Measurements from ENCODE around the gene IGFALS.

IGFALS gene

DNA sequence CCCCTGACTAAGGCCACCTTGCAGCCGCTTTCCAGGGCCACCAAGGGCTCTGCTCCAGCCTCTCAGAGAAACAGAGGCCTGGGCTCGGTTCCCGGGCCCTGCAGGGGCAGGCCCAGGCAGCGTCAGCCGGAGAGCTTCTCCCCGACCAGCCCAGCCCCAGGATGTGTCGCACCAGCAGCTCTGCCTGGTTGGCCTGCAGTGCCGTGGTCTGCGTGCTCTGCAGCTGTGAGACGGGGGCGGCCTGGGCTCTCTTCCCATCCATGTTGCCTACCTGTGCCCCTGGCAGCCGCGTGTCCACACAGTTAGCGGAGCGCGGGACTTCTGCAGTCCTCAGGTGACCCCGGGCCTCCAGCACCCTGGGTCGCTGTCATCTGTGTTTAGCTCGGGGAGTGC lies 4.8 kb downstream of the IGFALS start:
- DNase-seq: no peak
- Mint-ChIP-seq H3K4me1 (peaks cover 9% of the 10 kb centered on the region), H3K27ac (no peak overlapping the region), H3K9me3 (no peaks in the 10 kb centered on the region), H3K27me3 (no peaks in the 10 kb centered on the region), H3K4me3 (no peak overlapping the region), H3K36me3 (peaks cover 5% of the 10 kb centered on the region)
- CTCF ChIA-PET: no interaction called here

DNA sequence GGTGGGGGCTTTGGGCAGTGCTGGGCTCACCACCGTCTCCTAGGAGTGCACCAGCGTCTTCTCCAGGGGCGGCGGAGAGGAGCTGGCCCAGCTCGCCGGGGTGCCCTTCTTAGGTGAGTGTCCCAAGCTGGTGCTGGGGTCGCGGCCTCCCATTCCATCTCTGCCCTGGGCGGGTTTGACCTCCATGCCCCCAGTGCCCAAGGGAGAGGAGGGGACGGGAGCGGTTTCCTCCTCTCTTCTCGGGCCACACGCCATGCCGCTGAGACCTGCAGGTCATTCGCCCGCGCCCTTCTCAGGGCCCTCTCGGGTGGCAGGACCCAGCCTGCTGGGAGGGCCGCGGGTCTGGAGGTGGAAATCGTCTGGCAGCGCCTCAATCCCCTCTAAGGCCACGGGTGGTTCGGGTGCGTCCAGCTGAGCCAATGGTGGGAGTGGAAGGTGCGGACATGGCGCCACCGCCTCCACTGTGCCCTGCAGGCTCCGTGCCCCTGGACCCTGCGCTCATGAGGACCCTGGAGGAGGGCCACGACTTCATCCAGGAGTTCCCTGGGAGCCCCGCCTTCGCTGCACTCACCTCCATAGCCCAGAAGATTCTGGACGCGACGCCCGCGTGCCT lies 5.3 kb downstream of the IGFALS start:
- Mint-ChIP-seq H3K9me3 (no peaks in the 10 kb centered on the region), H3K4me3 (no peak overlapping the region), H3K4me1 (peaks cover 14% of the 10 kb centered on the region), H3K27me3 (no peaks in the 10 kb centered on the region), H3K27ac (no peak overlapping the region), H3K36me3 (peaks cover 5% of the 10 kb centered on the region)
- DNase-seq: no peak
- CTCF ChIA-PET: no interaction called here

DNA sequence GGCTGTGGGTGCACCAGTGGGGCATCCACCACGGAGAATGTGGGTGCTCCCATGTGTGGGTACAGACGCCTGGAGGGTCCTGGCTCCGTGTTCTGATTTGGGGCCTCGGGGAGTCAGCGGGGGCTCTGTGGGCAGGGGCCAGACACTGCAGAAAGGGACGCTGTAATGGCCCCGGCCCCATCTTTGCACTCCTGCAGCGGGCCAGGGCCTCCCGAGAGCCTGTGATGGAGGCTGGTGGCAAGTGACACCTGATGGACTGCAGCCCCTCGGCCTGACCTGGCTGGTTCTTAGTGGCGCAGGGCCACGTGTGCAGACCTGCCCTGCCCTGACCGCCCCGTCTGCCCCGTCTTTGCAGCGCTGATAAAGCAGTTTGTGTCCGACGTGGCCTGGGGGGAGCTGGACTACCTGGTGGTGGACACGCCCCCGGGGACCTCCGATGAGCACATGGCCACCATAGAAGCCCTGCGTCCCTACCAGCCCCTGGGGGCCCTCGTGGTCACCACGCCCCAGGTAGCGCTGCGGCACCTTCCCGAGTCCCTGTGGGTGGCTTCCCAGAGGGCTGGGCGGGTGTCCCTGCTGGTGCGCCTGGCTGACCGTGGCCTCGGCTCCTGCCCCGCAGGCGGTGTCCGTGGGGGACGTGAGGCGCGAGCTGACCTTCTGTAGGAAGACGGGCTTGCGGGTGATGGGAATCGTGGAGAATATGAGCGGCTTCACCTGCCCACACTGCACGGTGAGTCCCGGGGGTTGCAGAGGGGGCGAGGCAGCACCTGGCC lies 6.0 kb downstream of the IGFALS start:
- H3K36me3 Mint-ChIP-seq: peaks cover 5% of the 10 kb centered on the region
- no peak overlapping the region for H3K4me3 Mint-ChIP-seq
- peaks cover 15% of the 10 kb centered on the region for H3K4me1 Mint-ChIP-seq
- no peak overlapping the region for H3K27ac Mint-ChIP-seq
- no peak for DNase-seq
- H3K27me3 Mint-ChIP-seq: no peaks in the 10 kb centered on the region
- H3K9me3 Mint-ChIP-seq: no peaks in the 10 kb centered on the region
- CTCF ChIA-PET: no interaction called here

DNA sequence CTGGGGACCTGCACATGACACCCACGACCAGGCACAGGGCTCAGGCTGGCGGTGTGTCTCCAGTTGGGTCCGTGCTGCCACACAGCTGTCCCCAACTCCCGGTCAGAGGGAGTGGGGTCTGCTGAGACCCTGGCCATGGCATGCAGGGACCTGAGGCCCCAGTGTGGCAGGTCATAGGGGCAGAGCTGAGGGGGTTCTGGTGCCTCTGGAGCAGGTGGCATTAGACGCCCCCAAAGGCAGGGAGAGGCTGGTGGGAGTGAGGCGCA lies 6.5 kb downstream of the IGFALS start:
- H3K36me3 Mint-ChIP-seq: peaks cover 5% of the 10 kb centered on the region
- peaks cover 15% of the 10 kb centered on the region for H3K4me1 Mint-ChIP-seq
- H3K9me3 Mint-ChIP-seq: no peaks in the 10 kb centered on the region
- no peak overlapping the region for H3K27ac Mint-ChIP-seq
- H3K27me3 Mint-ChIP-seq: no peaks in the 10 kb centered on the region
- CTCF ChIA-PET: no interaction called here
- H3K4me3 Mint-ChIP-seq: no peak overlapping the region
- DNase-seq: no peak

DNA sequence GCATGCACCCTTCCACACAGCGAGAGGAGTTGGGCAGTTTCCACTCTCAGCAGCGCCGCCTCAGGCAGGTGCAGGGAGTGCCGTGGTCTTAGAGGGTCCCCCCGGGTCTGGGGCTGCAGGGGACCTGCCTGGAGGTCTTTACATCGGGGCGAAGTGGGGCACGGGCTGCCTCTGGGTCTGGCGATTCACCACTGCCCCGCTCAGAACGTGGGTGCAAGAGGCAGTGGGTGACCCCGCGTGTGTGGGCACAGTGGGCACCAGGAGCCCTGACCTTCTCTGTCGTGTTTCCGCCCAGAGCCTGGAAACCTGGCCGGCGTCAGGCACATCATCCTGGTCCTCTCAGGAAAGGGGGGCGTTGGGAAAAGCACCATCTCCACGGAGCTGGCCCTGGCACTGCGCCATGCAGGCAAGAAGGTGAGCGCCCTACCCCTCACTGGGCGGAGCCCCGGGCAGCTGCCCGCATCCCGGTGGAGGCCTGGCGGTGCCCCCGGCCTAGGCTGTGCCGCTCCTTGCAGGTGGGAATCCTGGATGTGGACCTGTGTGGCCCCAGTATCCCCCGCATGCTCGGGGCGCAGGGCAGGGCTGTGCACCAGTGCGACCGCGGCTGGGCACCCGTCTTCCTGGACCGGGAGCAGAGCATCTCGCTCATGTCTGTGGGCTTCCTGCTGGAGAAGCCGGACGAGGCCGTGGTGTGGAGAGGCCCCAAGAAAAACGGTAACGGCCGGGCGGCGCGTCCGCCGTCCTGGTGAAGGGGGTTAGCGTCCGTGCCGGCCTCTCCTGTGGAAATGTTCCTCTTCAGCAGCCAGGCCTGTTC lies 7.1 kb downstream of the IGFALS start:
- Mint-ChIP-seq H3K27me3 (no peaks in the 10 kb centered on the region), H3K27ac (no peak overlapping the region), H3K36me3 (peaks cover 5% of the 10 kb centered on the region), H3K9me3 (no peaks in the 10 kb centered on the region), H3K4me1 (peaks cover 20% of the 10 kb centered on the region), H3K4me3 (no peak overlapping the region)
- DNase-seq: no peak
- CTCF ChIA-PET: no interaction called here

DNA sequence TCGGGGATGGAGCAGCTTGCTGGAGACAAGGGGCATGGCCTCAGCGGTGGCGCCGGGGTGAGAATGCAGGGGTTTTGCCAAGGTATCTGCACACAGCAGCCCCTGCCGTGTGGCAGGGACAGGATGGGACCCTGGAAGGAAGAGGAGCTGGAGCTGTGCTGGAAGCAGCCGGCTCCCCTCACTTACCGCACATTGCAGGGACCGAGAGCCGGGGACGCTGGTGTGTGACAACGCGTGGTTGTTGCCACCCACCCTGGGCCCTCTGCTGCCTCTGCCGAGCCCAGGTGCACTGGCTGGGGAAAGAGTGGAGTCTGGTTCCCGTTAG lies 7.7 kb downstream of the IGFALS start:
- Mint-ChIP-seq H3K27ac (no peak overlapping the region), H3K27me3 (no peaks in the 10 kb centered on the region), H3K4me3 (no peak overlapping the region), H3K36me3 (peaks cover 5% of the 10 kb centered on the region), H3K9me3 (no peaks in the 10 kb centered on the region), H3K4me1 (peaks cover 26% of the 10 kb centered on the region)
- no peak for DNase-seq
- CTCF ChIA-PET: no interaction called here

DNA sequence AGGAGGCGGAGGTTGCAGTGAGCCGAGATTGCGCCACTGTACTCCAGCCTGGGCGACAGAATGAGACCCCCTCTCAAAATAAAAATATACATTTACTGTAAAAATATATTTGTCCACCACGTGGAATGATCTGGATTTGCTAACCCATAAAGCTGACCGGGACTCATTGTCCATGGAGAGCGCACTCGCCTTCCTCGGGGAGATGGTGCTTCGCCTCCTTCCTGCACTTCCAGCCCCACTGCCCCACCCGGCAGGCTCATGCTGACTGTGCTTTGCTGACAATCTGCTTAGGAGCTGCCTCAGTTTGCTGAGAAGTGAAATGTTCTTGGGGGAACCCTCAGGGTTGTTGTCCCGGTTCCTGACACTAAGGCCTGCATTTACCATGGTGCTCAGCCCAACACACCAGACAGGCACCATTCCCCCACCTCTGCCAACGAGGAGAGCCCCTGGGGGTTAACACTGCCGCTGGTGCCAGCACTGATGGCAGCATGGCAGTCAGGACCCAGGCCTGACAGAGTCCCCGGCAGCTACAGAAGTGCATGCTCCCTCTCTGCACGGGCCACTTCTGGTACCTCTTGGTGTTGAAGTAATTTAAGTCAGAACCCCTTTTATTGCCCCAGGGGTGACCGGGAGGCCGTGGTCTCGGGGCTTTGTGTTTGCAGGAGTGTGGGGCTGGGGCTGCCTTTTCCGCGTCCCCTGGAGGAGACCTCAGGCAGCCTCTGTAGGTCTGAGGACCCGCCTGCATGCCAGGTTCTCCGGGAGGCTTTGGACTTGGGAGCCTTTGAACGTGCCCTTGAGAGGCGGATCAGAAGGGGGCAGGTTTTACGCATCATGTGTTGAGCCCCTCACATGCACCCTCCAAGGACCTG lies 8.3 kb downstream of the IGFALS start:
- no peaks in the 10 kb centered on the region for H3K27me3 Mint-ChIP-seq
- peaks cover 5% of the 10 kb centered on the region for H3K36me3 Mint-ChIP-seq
- H3K9me3 Mint-ChIP-seq: no peaks in the 10 kb centered on the region
- H3K27ac Mint-ChIP-seq: peak overlapping the region; percentile 45
- CTCF ChIA-PET: no interaction called here
- H3K4me1 Mint-ChIP-seq: peaks cover 28% of the 10 kb centered on the region
- peak overlapping the region; percentile 63 for H3K4me3 Mint-ChIP-seq
- DNase-seq: no peak

DNA sequence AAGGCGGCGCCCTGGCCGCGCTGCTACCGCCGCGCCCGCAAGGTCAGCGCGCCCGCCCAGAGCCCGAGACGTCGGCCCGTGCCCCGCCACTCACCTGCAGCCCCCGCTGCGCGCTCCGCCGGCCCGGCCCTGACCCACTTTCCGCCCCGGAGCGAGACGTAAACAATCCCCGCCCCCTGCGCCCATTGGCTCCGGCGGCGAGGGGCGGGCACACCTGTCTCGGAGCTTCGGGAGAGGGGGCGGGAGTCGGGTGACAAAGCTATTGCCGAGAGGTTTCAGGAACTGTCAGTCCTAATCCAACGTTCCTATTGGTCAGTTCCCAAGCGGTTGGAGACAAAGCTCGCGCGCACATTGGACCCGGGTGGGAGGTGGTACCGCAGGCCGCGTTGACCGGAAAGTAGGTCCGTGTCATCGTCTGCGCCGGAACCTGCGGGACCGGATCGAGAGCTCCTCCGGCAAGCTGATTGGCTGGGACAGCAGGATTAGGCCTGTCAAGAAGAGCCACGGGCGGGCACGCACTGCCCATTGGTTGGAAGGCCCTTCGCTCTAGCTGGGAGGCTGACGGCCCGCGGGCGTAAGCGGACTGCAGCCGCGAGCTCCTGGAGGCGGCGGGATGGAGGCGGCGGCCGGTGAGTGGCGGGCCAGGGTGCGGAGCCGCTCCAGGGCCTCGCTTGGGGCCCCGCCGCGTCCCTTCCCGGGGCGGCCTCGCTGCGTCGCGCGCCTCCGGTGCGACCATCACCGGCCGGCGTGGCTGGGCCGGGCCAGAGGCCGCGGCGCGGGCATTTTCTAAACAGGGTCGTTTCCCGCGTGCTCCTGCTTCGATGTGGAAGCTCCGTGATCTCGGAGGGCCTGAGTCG lies 10.9 kb downstream of the IGFALS start, which contains the start of the genes NUBP2 and SPSB3:
Gene NUBP2 (plus strand): TSS at position 553 of the 857 bp plus-strand sequence. CDS start 61 bp downstream, at position 614.
Gene SPSB3 (minus strand): TSS at position 164 of the 857 bp plus-strand sequence. CDS start 1,088 bp downstream, outside the sequence.
- CTCF ChIA-PET: interaction anchor here (0.6 to 1.3 kb wide), 6 partner anchors 9 to 709 kb away, joined by 3 to 10 read pairs (median 5); partner anchors contain the start of genes EME2, MAPK8IP3 and MRPS34
- no peaks in the 10 kb centered on the region for H3K36me3 Mint-ChIP-seq
- H3K4me1 Mint-ChIP-seq: peaks cover 28% of the 10 kb centered on the region
- no peaks in the 10 kb centered on the region for H3K9me3 Mint-ChIP-seq
- H3K27ac Mint-ChIP-seq: peak within 1 kb of the TSS; percentile 89
- H3K4me3 Mint-ChIP-seq: peak within 1 kb of the TSS; percentile 86
- DNase-seq: peak; percentile 100
- no peaks in the 10 kb centered on the region for H3K27me3 Mint-ChIP-seq

DNA sequence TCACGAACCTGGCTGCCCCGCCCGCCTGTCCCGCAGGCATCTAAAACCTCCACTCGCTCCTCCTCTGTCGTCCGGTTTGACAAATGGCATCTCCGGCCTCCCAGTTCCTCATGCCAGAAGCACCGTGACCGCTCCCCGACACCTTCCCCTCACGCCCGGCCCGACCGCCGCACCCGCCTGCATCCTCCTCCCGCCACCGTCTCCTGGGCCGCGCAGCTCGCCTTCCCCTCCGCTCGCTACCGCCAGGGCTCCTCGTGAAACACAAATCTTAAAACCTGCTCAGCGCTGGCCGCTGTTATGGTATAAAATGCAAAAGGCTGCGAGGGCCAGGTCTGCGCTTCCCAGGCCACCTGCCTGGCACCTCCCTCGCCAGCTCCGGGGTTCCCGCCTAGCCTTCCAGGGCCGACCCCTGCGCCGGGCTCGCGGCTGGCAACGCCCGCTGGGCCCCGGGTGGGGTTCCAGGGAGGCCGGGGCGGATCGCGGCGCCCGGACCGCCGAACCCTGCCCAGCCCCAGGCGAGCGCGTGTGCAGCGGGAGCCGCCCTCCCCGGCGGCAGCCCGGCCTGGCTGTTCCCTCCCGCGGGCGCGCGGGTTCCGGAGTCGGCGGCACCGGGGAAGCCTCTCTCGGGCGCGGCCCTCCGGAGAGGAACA lies 11.6 kb downstream of the IGFALS start:
- no peaks in the 10 kb centered on the region for H3K27me3 Mint-ChIP-seq
- no peaks in the 10 kb centered on the region for H3K36me3 Mint-ChIP-seq
- H3K27ac Mint-ChIP-seq: peak overlapping the region; percentile 87
- CTCF ChIA-PET: interaction anchor here (0.6 to 1.1 kb wide), 6 partner anchors 8 to 710 kb away, joined by 3 to 9 read pairs (median 4); partner anchors contain the start of genes EME2, MAPK8IP3, MRPS34 and NME3
- no peaks in the 10 kb centered on the region for H3K9me3 Mint-ChIP-seq
- DNase-seq: peak; percentile 60
- H3K4me3 Mint-ChIP-seq: peak overlapping the region; percentile 86
- peaks cover 28% of the 10 kb centered on the region for H3K4me1 Mint-ChIP-seq

DNA sequence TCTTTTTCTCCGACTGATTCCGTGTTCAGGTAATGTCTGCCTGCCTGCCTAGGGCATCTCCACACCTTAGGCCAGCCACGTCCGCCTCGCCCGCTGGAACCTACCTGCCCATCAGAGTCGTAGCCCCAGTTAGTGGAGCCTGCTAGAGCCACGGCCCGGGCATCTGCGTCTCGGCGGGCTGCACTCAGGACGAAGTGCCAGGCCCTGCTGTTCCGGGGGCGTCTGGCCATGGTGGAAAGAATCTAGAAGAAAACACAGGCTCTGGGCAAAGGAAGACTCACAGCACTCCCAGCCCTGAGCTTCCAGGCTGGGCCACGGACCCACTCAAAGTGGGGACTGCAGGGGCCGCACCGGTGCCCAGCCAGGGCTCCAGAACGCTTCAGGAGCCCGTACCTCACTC lies 12.3 kb downstream of the IGFALS start:
- CTCF ChIA-PET: interaction anchor here (1.0 kb wide), 1 partner anchor 11 kb away, joined by 3 read pairs; the partner anchor contains the start of gene NME3
- Mint-ChIP-seq H3K27me3 (no peaks in the 10 kb centered on the region), H3K4me3 (peak overlapping the region; percentile 82), H3K36me3 (no peaks in the 10 kb centered on the region), H3K9me3 (no peaks in the 10 kb centered on the region), H3K4me1 (peaks cover 28% of the 10 kb centered on the region), H3K27ac (peak overlapping the region; percentile 87)
- no peak for DNase-seq

DNA sequence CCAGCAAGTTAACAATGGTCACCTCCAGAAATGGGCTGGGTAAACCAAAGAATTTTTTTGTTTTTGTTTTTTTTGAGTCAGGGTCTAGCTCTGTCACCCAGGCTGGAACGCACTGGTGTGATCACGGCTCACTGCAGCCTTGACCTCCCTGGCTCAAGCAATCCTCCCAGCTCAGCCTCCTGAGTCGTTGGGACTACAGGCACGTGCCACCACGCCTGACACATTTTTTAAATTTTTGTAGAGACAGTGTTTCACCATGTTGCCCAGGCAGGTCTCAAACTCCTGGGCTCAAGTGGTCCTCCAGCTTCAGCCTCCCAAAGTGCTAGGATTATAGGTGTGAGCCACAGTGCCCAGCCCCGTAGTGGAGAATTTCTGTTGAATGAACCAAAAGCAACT lies 12.8 kb downstream of the IGFALS start:
- Mint-ChIP-seq H3K27me3 (no peaks in the 10 kb centered on the region), H3K36me3 (no peaks in the 10 kb centered on the region), H3K9me3 (no peaks in the 10 kb centered on the region), H3K4me3 (peak overlapping the region; percentile 82), H3K4me1 (peaks cover 28% of the 10 kb centered on the region), H3K27ac (no peak overlapping the region)
- CTCF ChIA-PET: no interaction called here
- no peak for DNase-seq

DNA sequence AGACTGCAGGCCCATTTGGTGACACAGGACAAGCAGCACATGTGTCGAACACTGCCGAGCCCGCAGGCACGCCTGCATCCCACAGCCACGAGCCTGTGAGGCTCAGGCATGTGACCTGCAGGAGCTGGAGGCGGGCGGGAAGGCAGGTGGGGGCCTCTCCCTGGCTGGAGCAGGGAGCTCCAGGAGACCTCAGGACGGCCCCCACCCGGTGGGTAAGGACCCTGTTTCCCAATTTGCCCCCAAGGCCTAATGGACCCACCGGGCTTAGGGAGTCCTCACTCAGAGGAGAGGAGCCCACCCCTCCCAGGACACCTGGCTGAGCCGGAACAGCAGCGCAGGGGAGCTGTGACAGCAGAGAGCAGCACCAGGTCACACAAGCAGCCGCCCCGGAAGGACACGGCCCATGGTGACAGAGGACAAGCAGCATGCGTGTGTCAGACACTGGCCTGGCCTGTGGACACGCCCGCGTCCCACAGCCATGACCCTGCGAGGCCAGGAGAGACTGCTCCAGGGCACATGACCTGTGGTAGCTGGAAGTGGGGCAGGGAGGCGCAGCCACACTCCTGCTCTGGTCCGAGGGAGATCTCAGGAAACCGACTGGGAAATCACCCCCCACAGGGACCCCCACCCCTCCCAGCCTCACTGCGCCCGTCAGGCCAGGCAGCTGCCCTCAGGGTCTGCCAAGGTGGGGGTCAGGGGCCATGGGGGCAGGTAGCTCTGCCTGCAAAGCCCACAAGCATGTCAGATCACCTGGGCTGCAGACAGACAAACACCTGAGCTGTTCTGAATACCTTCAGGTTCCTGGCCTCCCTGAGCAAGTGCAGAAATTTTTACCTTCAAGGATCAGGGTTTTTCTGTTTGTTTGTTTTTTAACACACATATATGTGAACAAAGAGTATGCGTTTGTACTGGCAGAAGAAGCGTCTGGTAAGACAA lies 13.5 kb downstream of the IGFALS start:
- CTCF ChIA-PET: interaction anchor here (0.5 kb wide), 1 partner anchor 1265 kb away, joined by 3 read pairs; no protein-coding TSS in a partner anchor

More for the DNA sequence above, 13.5 kb downstream of the IGFALS start:
- peak overlapping the region; percentile 43 for H3K4me3 Mint-ChIP-seq
- H3K27me3 Mint-ChIP-seq: no peaks in the 10 kb centered on the region
- H3K27ac Mint-ChIP-seq: no peak overlapping the region
- DNase-seq: no peak
- H3K9me3 Mint-ChIP-seq: no peaks in the 10 kb centered on the region
- no peaks in the 10 kb centered on the region for H3K36me3 Mint-ChIP-seq
- peaks cover 31% of the 10 kb centered on the region for H3K4me1 Mint-ChIP-seq

Data from activated naive CD4-positive, alpha-beta T cell treated with anti-CD3 and anti-CD28 coated beads, Interleukin-2, amount 10 ng/mL, durations not matched to agents 7 days and 5 days (primary cell).